Testis (tissue), 3 donors: ENCODE results near the gene PANX2. TPM values are rescaled to one million over a fixed set of nuclear protein-coding genes. Genes with fewer than 3 reads are reported as not detected.
A peak's percentile ranks its signal among the peaks of the same experiment; 100 is the strongest.
"Not testable (repeated sequence)": the region's sequence is repeated elsewhere in the genome, so short reads cannot be mapped to it uniquely, and the experiment has no call there.

ENCODE experiments used
- DNase-seq: peaks from one replicate; pipeline ENCODE4 v3.0.0-alpha.2; 2019
- H3K27ac ChIP-seq, 2 donors: fragments of 200-600 bp; sonication (generic); one replicate each; pipeline ENCODE4 v1.5.1; 2019
- H3K27me3 ChIP-seq: fragments of 200-600 bp; sonication (generic); one replicate; pipeline ENCODE4 v1.5.1; 2019
- H3K36me3 ChIP-seq: fragments of 200-600 bp; sonication (generic); one replicate; pipeline ENCODE4 v1.5.1; 2017; ENCODE audit warnings: low read depth; ENCODE audit errors: missing control alignments
- H3K4me1 ChIP-seq: fragments of 200-600 bp; sonication (generic); one replicate; pipeline ENCODE4 v1.5.1; 2019
- H3K4me3 ChIP-seq, 2 donors: fragments of 200-600 bp; sonication (generic); one replicate each; pipeline ENCODE4 v1.5.1; 2017 to 2019
- H3K9me3 ChIP-seq: fragments of 200-600 bp; sonication (generic); one replicate; pipeline ENCODE4 v1.5.1; 2017
- CTCF ChIP-seq, 3 experiments: fragments of 450-650 bp in 2 of 3; fragments of 200-600 bp in 1 of 3; sonication (generic) in 1 of 3; IDR thresholded peaks; one replicate each; pipeline ENCODE4 v1.5.1; 2016 to 2019; ENCODE audit warnings: antibody characterized with exemption in 3 of 3, mild to moderate bottlenecking in 2 of 3, moderate library complexity in 1 of 3
- POLR2A ChIP-seq: fragments of 450-650 bp; IDR thresholded peaks from one replicate; pipeline ENCODE4 v1.6.1; 2017; ENCODE audit warnings: antibody characterized with exemption, mild to moderate bottlenecking, moderate library complexity
- WGBS, 2 donors: methylation state at CpG; one replicate each; pipeline ENCODE4 v1.1.5; 2018; 5-methylcytosine and 5-hydroxymethylcytosine counted together
- intact Hi-C: fragments of 100-400 bp; cut with DNase I; formaldehyde crosslinking; loops from one replicate; pipeline ENCODE4 v1.15.1; 2023; ENCODE audit warnings: low total_unique reads
- polyA plus RNA-seq: library from polyadenylated mRNA; stranded (reverse); fragments of 350-450 nt; fragmentation: Illumina TruSeq; extraction: RNeasy Lipid Tissue Mini Kit (QIAGEN cat#74804); gene quantifications from one replicate; pipeline ENCODE4 v1.2.3, GENCODE V29; 2014; ENCODE audit warnings: low read depth, low replicate concordance; ENCODE audit not compliant: insufficient read depth
- total RNA-seq, 2 donors: library from RNA; depleted of rRNA; stranded (reverse); fragments of >200 nt; gene quantifications; one replicate each; pipeline ENCODE4 v1.2.3, GENCODE V29; 2016

PANX2 gene
- total and polyA plus RNA-seq, 3 donors from 2014 or later, result 2.0 to 6.3 (median 5.3) TPM

- TF ChIP-seq POLR2A, result no peak
- TF ChIP-seq CTCF (IDR thresholded peaks at IDR 0.05), result no peak
- H3K4me3 ChIP-seq, result no peak overlapping the region
- no peak for DNase-seq
- H3K27me3 ChIP-seq, result no peaks in the 10 kb centered on the region
- H3K36me3 ChIP-seq, result no peaks in the 10 kb centered on the region
- WGBS, 2 donors, result 89% methylated on average over 7 of the region's 7 CpGs
- intact Hi-C loops, result loop anchor here (10.0 kb wide), 1 partner anchor 62 kb away; the partner anchor contains the start of gene SELENOO
- no peaks in the 10 kb centered on the region for H3K9me3 ChIP-seq
- peaks cover 8% of the 10 kb centered on the region for H3K4me1 ChIP-seq
- H3K27ac ChIP-seq, result no peak overlapping the region
Measured at GRCh38 chr22:50143096-50143495, 27.4 kb upstream of the PANX2 start.

DNA sequence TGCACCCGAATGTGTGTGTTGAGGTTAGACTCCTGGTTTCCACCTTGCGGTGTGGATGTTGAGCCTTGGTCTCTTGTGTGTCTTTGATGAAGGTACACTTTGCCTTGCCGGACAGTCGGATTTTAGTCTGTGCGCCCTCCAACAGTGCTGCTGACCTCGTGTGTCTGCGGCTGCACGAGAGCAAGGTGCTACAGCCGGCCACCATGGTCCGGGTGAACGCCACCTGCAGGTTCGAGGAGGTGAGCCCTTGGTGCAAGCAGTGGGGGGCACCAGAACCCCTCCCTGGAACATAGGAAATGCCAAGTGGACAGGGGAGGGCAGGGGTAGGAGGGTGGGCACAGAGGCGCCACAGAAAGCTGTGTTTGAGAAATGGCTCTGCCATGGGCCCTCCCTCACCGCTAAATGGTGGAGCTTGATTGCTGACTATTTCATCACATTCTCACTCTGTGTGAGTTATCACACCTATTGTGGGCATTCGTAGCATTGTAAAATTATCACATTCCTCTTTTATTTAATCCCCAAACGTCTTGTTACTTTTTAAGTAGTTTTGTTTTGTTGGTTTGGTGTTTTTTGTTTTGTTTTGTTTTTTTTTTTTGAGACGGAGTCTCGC, 26.4 kb upstream of the PANX2 start:
- Histone ChIP-seq H3K27ac (no peak overlapping the region), H3K4me3 (no peak overlapping the region), H3K27me3 (no peaks in the 10 kb centered on the region), H3K4me1 (peaks cover 8% of the 10 kb centered on the region), H3K9me3 (no peaks in the 10 kb centered on the region), H3K36me3 (no peaks in the 10 kb centered on the region)
- TF ChIP-seq POLR2A (no peak), CTCF (IDR thresholded peaks at IDR 0.05) (no peak)
- intact Hi-C loops, result loop anchor here (10.0 kb wide), 1 partner anchor 61 kb away; the partner anchor contains the start of gene SELENOO
- 86 to 92% methylated on average over 18 of the region's 18 CpGs for WGBS, 2 donors
- DNase-seq, result no peak

- DNase-seq, result no peak
- H3K9me3 ChIP-seq, result no peaks in the 10 kb centered on the region
- no peak overlapping the region for H3K4me3 ChIP-seq
- 67 to 74% methylated on average over 22 to 25 of the region's 25 CpGs for WGBS, 2 donors
- intact Hi-C loops, result loop anchor here (10.0 kb wide), 1 partner anchor 59 kb away; the partner anchor contains the start of gene SELENOO
- H3K27me3 ChIP-seq, result no peaks in the 10 kb centered on the region
- no peaks in the 10 kb centered on the region for H3K36me3 ChIP-seq
- peaks cover 8% of the 10 kb centered on the region for H3K4me1 ChIP-seq
- H3K27ac ChIP-seq, result no peak overlapping the region
- TF ChIP-seq POLR2A, result no peak
- TF ChIP-seq CTCF (IDR thresholded peaks at IDR 0.05), result no peak
Measured at GRCh38 chr22:50145721-50146438, 24.7 kb upstream of the PANX2 start.

DNA sequence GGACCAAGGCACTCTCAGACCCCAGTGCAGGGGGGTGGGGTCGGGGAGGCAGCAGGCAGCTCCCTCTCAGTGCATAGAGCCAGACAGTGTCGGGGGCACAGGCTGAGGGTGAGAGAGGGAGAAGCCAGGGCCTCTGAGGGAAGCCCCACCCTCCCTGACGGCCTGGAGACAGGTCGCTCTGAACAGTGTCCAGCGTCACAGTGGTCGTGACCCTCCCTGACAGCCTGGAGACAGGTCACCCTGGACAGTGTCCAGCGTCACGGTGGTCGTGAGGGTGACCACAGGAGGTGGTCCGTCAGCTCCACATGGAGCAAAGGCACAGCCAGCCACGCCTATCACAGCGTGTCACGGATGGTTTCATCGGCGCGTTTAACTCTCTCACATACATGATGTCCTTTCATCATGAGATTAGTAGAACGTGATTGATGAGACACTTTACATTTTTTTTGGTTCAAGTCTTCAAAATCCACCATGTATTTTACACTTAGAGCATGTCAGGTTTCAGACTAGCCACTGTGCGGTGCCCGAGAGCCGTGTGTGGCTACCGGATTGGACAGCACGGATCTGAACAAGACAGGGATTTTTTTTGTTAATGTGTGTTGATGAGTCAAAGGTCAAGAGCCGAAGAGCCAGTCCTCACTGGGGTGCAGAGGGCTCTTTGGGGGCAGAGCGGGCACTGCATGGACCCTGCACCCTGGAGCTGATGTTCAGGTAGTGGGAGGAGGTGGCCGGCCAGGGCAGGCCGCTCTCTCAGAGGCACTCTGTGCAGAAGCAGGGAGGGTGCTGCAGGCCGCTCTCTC, 23.9 kb upstream of the PANX2 start:
- H3K4me3 ChIP-seq, result no peak overlapping the region
- intact Hi-C loops, result loop anchor here (10.0 kb wide), 1 partner anchor 58 kb away; the partner anchor contains the start of gene SELENOO
- no peaks in the 10 kb centered on the region for H3K27me3 ChIP-seq
- WGBS, 2 donors, result 38 to 43% methylated on average over 26 to 27 of the region's 27 CpGs
- peak overlapping the region in 1 of 2 donors; percentile 36 for H3K27ac ChIP-seq
- peak; percentile 81 for DNase-seq
- H3K36me3 ChIP-seq, result no peaks in the 10 kb centered on the region
- peak; percentile 59 to 83 (median 73) for TF ChIP-seq CTCF (IDR thresholded peaks at IDR 0.05)
- no peak for TF ChIP-seq POLR2A
- H3K4me1 ChIP-seq, result peaks cover 8% of the 10 kb centered on the region
- no peaks in the 10 kb centered on the region for H3K9me3 ChIP-seq

DNA sequence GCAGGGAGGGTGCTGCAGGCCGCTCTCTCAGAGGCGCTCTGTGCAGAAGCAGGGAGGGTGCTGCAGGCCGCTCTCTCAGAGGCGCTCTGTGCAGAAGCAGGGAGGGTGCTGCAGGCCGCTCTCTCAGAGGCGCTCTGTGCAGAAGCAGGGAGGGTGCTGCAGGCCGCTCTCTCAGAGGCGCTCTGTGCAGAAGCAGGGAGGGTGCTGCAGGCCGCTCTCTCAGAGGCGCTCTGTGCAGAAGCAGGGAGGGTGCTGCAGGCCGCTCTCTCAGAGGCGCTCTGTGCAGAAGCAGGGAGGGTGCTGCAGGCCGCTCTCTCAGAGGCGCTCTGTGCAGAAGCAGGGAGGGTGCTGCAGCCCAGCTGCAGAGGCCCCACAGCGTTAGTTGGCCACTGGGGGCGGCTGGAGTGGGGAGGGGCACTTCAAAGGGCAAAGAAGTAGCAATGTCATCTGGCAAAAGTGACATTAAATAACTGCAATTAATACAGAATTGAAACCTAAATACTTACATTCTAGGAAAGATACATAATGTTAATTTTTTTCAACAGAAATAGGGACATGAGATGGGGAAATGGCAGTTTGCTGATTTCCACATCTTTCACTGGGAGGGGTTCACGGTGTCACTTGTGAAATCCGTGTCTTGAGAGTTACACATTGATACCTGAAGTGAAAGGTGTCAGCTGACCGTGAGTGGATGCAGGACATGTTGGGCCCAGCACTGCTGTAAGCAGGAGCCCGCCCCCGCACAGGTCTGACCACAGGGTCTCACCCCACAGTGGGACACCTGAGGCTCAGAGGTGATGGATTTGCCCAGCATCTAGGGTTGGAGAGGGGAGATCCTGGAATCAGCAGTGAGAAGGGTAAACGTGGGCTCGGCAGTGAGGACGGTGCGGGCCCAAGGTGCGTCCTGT, 23.0 kb upstream of the PANX2 start:
- H3K36me3 ChIP-seq, H3K4me1 ChIP-seq, H3K27ac ChIP-seq, H3K27me3 ChIP-seq, H3K4me3 ChIP-seq, DNase-seq, H3K9me3 ChIP-seq: not testable (repeated sequence)
- intact Hi-C loops, result loop anchor here (10.0 kb wide), 1 partner anchor 57 kb away; the partner anchor contains the start of gene SELENOO
- WGBS, 2 donors, result 63 to 66% methylated on average over 15 to 16 of the region's 26 CpGs
